Panc1 (cell line): ENCODE results near the gene TUBGCP3. TPM values are rescaled to one million over a fixed set of nuclear protein-coding genes. Genes with fewer than 3 reads are reported as not detected.

Experiments used
- ATAC-seq: fragments of 200-7000 bp; cut with Tn5 transposase; 2 replicates; pipeline ENCODE4 v1.9.1; 2020; ENCODE audit warnings: mild to moderate bottlenecking, moderate library complexity
- Bru-seq: library from RNA; stranded (reverse); fragments of 400-500 nt; gene quantifications from one replicate; lab custom pipeline; 2021; lab: Mats Ljungman, UMichigan
- BruChase-seq, 2 experiments: library from RNA; stranded (reverse); fragments of 400-500 nt; gene quantifications; one replicate each; lab custom pipeline; 2021; lab: Mats Ljungman, UMichigan
- BruUV-seq: library from RNA; stranded (reverse); fragments of 400-500 nt; replicated peaks from 2 replicates; lab custom pipeline; 2021; lab: Mats Ljungman, UMichigan
- CTCF ChIA-PET: fragments of 300-600 bp; sonication (Branson Sonifier 250); formaldehyde crosslinking; loops from one replicate; lab custom pipeline; 2022; ENCODE audit warnings: antibody characterized with exemption; lab: Charles Lee
- POLR2A ChIA-PET: fragments of 300-600 bp; sonication (Branson Sonifier 250); formaldehyde crosslinking; loops from one replicate; lab custom pipeline; 2022; ENCODE audit warnings: antibody characterized with exemption; lab: Charles Lee
- DNase-seq: peaks from one replicate; pipeline ENCODE4 v3.0.0-alpha.2; 2010; ENCODE audit warnings: low read depth, low spot score
- H3K27ac ChIP-seq: 2 replicates; pipeline ENCODE4 v1.5.1; 2011; ENCODE audit warnings: mild to moderate bottlenecking, low read length, inconsistent platforms
- H3K27me3 ChIP-seq: fragments of 200-500 bp; sonication (Bioruptor generic); 2 replicates; pipeline ENCODE4 v1.6.0; 2014; ENCODE audit warnings: low read length, inconsistent platforms; ENCODE audit not compliant: control insufficient read depth, insufficient read depth
- H3K36me3 ChIP-seq: fragments of 200-500 bp; sonication (Bioruptor generic); 2 replicates; pipeline ENCODE4 v1.5.1; 2014; ENCODE audit warnings: inconsistent platforms, mild to moderate bottlenecking, low read length, moderate library complexity; ENCODE audit not compliant: control insufficient read depth, insufficient read depth
- H3K4me1 ChIP-seq: 2 replicates; pipeline ENCODE4 v1.5.1; 2011; ENCODE audit warnings: inconsistent platforms, mild to moderate bottlenecking, low read length, moderate library complexity; ENCODE audit not compliant: control insufficient read depth, insufficient read depth
- H3K4me3 ChIP-seq, 2 experiments: 2 replicates each; pipeline ENCODE4 v1.5.1; 2011 to 2012; ENCODE audit warnings: low read depth in 2 of 2, low read length in 2 of 2, mild to moderate bottlenecking in 2 of 2, inconsistent platforms in 1 of 2, moderate library complexity in 1 of 2
- H3K9me3 ChIP-seq: fragments of 200-500 bp; sonication (Bioruptor generic); 2 replicates; pipeline ENCODE4 v1.5.1; 2014; ENCODE audit warnings: low read depth, mild to moderate bottlenecking, inconsistent platforms, low read length, moderate library complexity; ENCODE audit not compliant: control insufficient read depth, insufficient read depth
- CTCF ChIP-seq: fragments of 450-650 bp; IDR thresholded peaks from 2 replicates; pipeline ENCODE4 v1.5.1; 2017; ENCODE audit warnings: mild to moderate bottlenecking
- POLR2AphosphoS5 ChIP-seq: IDR thresholded peaks from 2 replicates; pipeline ENCODE4 v1.6.1; 2012; ENCODE audit warnings: mild to moderate bottlenecking, low read depth, low read length, moderate library complexity
- REST ChIP-seq, 2 experiments: IDR thresholded peaks; 2 replicates each; pipeline ENCODE4 v1.6.1; 2011 to 2012; ENCODE audit warnings: low read depth in 2 of 2, control low read depth in 1 of 2, low read length in 1 of 2, mild to moderate bottlenecking in 1 of 2, moderate library complexity in 1 of 2; ENCODE audit not compliant: insufficient read depth in 1 of 2
- SIN3A ChIP-seq: IDR thresholded peaks from 2 replicates; pipeline ENCODE4 v1.6.1; 2012; ENCODE audit warnings: low read depth, mild to moderate bottlenecking, low read length, moderate library complexity, borderline replicate concordance; ENCODE audit not compliant: insufficient read depth
- TCF7L2 ChIP-seq: IDR thresholded peaks from 2 replicates; pipeline ENCODE4 v1.6.1; 2011; ENCODE audit warnings: mild to moderate bottlenecking, low read depth, low read length, inconsistent platforms
- in situ Hi-C: cut with HindIII; loops from 2 replicates; pipeline ENCODE4 v1.10.0; 2016; ENCODE audit warnings: low sequenced_read_pairs, low pct_unique_long_range_greater_than_20kb
- intact Hi-C: fragments of 100-400 bp; cut with micrococcal nuclease; formaldehyde crosslinking; loops from one replicate; pipeline ENCODE4 v1.10.0; 2022; ENCODE audit not compliant: unreplicated experiment
- long read RNA-seq: library from polyadenylated mRNA; unstranded; transcript quantifications from one replicate; pipeline ENCODE4 v2.0.0, GENCODE V29; 2021; ENCODE audit not compliant: unreplicated experiment
- polyA plus RNA-seq: library from polyadenylated mRNA; unstranded; fragments of >200 nt; gene quantifications from one replicate; pipeline ENCODE4 v1.2.1, GENCODE V29; 2012; ENCODE audit warnings: missing spikeins; ENCODE audit not compliant: insufficient read length
- total RNA-seq: library from RNA; stranded (reverse); gene quantifications from one replicate; pipeline ENCODE4 v1.2.1, GENCODE V29; 2021; ENCODE audit not compliant: unreplicated experiment

The TUBGCP3 gene
- 28.4 TPM for total RNA-seq
- 18.2 TPM for polyA plus RNA-seq
- Bru-seq, nascent RNA = percentile 76 among the genes with signal in this experiment
- percentile 73 among the genes with signal in this experiment for BruChase-seq, experiment 1, labeled RNA remaining after a 2-hour chase
- percentile 75 among the genes with signal in this experiment for BruChase-seq, experiment 2, labeled RNA remaining after a 6-hour chase
- long read RNA-seq, transcript TUBGCP3-201 (22 exons, 3,899 nt) = major isoform, 47 of 77 reads
- long read RNA-seq, partial matches to known transcripts = 10 of 77 reads
- long read RNA-seq, other reads (novel, unspliced or antisense) = 18 of 77 reads

- in situ Hi-C loops = no loop called here
- TF ChIP-seq CTCF (no peak), REST (IDR thresholded peaks at IDR 0.05; ENCODE audit: insufficient read depth in 1 of 2, low read depth in 2 of 2, low read length in 1 of 2) (no peak), POLR2AphosphoS5 (peak; percentile 59; the same call in 1 of the 2 replicates), TCF7L2 (no peak), SIN3A (no peak)
Observed at GRCh38 chr13:112587764-112588489, at the start of gene TUBGCP3. Gene TUBGCP3, minus strand, starts transcription at chr13:112588153. Its CDS starts 173 bp downstream, at chr13:112587980.

GRCh38 chr13:112637017-112637801, 49.3 kb upstream of the TUBGCP3 start:
- POLR2A ChIA-PET = no interaction called here
- no peak for TF ChIP-seq TCF7L2
- TF ChIP-seq REST (IDR thresholded peaks at IDR 0.05; ENCODE audit: insufficient read depth in 1 of 2, low read depth in 2 of 2, low read length in 1 of 2) = no peak
- no peak for TF ChIP-seq SIN3A
- no peak for TF ChIP-seq POLR2AphosphoS5
- no peak for TF ChIP-seq CTCF
- CTCF ChIA-PET = no interaction called here
- no peaks in the 10 kb centered on the region; the same call in 1 of the 2 replicates for H3K27me3 ChIP-seq
- no TSS peak for BruUV-seq
- in situ Hi-C loops (no loop called here), intact Hi-C loops (no loop called here)
- no peak overlapping the region for H3K4me3 ChIP-seq
- no peak for DNase-seq
- no peaks in the 10 kb centered on the region for H3K9me3 ChIP-seq
- H3K36me3 ChIP-seq = no peaks in the 10 kb centered on the region
- no peak overlapping the region for H3K27ac ChIP-seq
- no peak for ATAC-seq
- H3K4me1 ChIP-seq = no peaks in the 10 kb centered on the region; the same call in 1 of the 2 replicates

More at GRCh38 chr13:112587764-112588489, at the start of gene TUBGCP3:
- Histone ChIP-seq H3K4me3 (peak within 1 kb of the TSS; percentile 79 to 81), H3K27me3 (no peaks in the 10 kb centered on the region), H3K36me3 (no peaks in the 10 kb centered on the region; the same call in none of the 2 replicates), H3K4me1 (peaks cover 16% of the 10 kb centered on the region), H3K27ac (peak within 1 kb of the TSS; percentile 95), H3K9me3 (no peaks in the 10 kb centered on the region)
- ChIA-PET POLR2A (no interaction called here), CTCF (no interaction called here)
- intact Hi-C loops = no loop called here
- BruUV-seq = no TSS peak
- peak; percentile 94 for ATAC-seq
- DNase-seq = no peak
